AG04450 (cell line): Measurements from ENCODE around the gene NCEH1. TPM values are rescaled to one million over a fixed set of nuclear protein-coding genes. Genes with fewer than 3 reads are reported as not detected.
A peak's percentile ranks its signal among the peaks of the same experiment; 100 is the strongest.
"Not testable (repeated sequence)": the region's sequence is repeated elsewhere in the genome, so short reads cannot be mapped to it uniquely, and the experiment has no call there.

Experiments used
- CTCF ChIA-PET: fragments of 300-600, 350-600 bp; formaldehyde crosslinking; extraction: SDS; loops from one replicate; lab custom pipeline; 2022; ENCODE audit warnings: antibody characterized with exemption, inconsistent platforms; lab: Charles Lee
- POLR2A ChIA-PET: fragments of 350-600 bp; formaldehyde crosslinking; extraction: SDS; loops from one replicate; lab custom pipeline; 2021; ENCODE audit warnings: antibody characterized with exemption, inconsistent platforms; lab: Yijun Ruan, JAX
- DNase-seq: peaks from one replicate; pipeline ENCODE4 v3.0.0-alpha.2; 2011; ENCODE audit warnings: low read depth, low spot score
- H3K27ac ChIP-seq: one replicate; pipeline ENCODE4 v1.5.1; 2012; ENCODE audit warnings: low read depth, low read length, control low read depth
- H3K27me3 ChIP-seq: one replicate; pipeline ENCODE4 v1.6.0; 2012; ENCODE audit warnings: low read length; ENCODE audit not compliant: control insufficient read depth, insufficient read depth
- H3K4me3 ChIP-seq: 2 replicates; pipeline ENCODE4 v1.5.1; 2011; ENCODE audit warnings: mild to moderate bottlenecking, low read depth, low read length, control low read depth
- H3K9me3 ChIP-seq: 2 replicates; pipeline ENCODE4 v1.5.1; 2012; ENCODE audit warnings: low read length; ENCODE audit not compliant: control insufficient read depth, insufficient read depth
- CTCF ChIP-seq: IDR thresholded peaks from 2 replicates; pipeline ENCODE4 v1.5.1; 2011; ENCODE audit warnings: low read depth, low read length, control low read depth, inconsistent platforms
- polyA minus RNA-seq: library from RNA; depleted of rRNA, polyadenylated mRNA; stranded (reverse); fragments of >200 nt; gene quantifications from 2 replicates; pipeline ENCODE4 v1.2.3, GENCODE V29; 2011; rRNA and poly(A)+ RNA removed
- polyA plus RNA-seq: library from polyadenylated mRNA; depleted of rRNA; stranded (reverse); fragments of >200 nt; gene quantifications from 2 replicates; pipeline ENCODE4 v1.2.3, GENCODE V29; 2011; rRNA removed

Gene NCEH1, protein sequence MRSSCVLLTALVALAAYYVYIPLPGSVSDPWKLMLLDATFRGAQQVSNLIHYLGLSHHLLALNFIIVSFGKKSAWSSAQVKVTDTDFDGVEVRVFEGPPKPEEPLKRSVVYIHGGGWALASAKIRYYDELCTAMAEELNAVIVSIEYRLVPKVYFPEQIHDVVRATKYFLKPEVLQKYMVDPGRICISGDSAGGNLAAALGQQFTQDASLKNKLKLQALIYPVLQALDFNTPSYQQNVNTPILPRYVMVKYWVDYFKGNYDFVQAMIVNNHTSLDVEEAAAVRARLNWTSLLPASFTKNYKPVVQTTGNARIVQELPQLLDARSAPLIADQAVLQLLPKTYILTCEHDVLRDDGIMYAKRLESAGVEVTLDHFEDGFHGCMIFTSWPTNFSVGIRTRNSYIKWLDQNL
- 11.9 and 14.6 TPM in 2 replicates for polyA plus RNA-seq
- 14.8 and 16.3 TPM in 2 replicates for polyA minus RNA-seq

GRCh38 chr3:172710664-172711453 lies at the start of gene NCEH1:
Gene NCEH1, minus strand, starts transcription at chr3:172711067. Its CDS starts 83 bp downstream, at chr3:172710984.
- H3K9me3 ChIP-seq = no peaks in the 10 kb centered on the region
- POLR2A ChIA-PET = interaction anchor here (0.6 to 1.8 kb wide), 7 partner anchors 10 to 46 kb away, joined by 3 to 11 read pairs (median 3); partner anchors contain the start of gene ECT2
- no peaks in the 10 kb centered on the region for H3K27me3 ChIP-seq
- peak within 1 kb of the TSS; percentile 95 for H3K4me3 ChIP-seq
- CTCF ChIA-PET = interaction anchor here (0.5 to 1.9 kb wide), 8 partner anchors 9 to 72 kb away, joined by 3 to 10 read pairs (median 6); no protein-coding TSS in a partner anchor
- peak; percentile 69 for TF ChIP-seq CTCF
- H3K27ac ChIP-seq = peak within 1 kb of the TSS; percentile 89
- peak; percentile 91 for DNase-seq

GRCh38 chr3:172760416-172760815 lies 49.5 kb upstream of the NCEH1 start:
- DNase-seq, H3K4me3 ChIP-seq, H3K27me3 ChIP-seq, H3K9me3 ChIP-seq, H3K27ac ChIP-seq, POLR2A ChIA-PET: not testable (repeated sequence)
- CTCF ChIA-PET = interaction anchor here (0.7 to 1.0 kb wide), 2 partner anchors 10 to 87 kb away, joined by 3 read pairs; partner anchors contain the start of gene ECT2

- POLR2A ChIA-PET = no interaction called here
- Histone ChIP-seq H3K27me3 (no peaks in the 10 kb centered on the region), H3K9me3 (no peaks in the 10 kb centered on the region; the same call in 1 of the 2 replicates), H3K27ac (no peak overlapping the region), H3K4me3 (no peak overlapping the region)
- CTCF ChIA-PET = interaction anchor here (0.6 to 1.5 kb wide), 3 partner anchors 9 to 81 kb away, joined by 3 to 4 read pairs (median 4); no protein-coding TSS in a partner anchor
- DNase-seq = no peak
- TF ChIP-seq CTCF = no peak
Measured at GRCh38 chr3:172753125-172753524, 42.3 kb upstream of the NCEH1 start.

DNA sequence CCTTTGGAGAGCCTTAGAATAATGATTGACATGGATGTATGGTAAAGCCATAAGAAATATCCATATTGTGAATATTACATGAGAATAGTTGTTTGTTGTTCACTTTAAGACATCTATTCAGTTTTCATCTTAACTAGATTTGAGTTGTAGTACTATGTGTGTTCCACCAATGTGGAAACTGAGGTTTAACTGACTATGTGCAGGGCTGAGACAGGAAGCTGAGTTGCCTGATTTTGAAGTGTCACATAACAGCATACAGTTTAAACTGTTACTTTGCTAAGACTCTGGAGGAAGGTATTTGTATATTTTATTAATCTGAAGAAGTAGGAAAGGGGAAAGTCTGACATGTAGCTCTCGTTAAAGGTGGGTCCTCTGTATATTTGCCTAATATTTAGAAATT lies 41.8 kb upstream of the NCEH1 start:
- no peak overlapping the region for H3K4me3 ChIP-seq
- no peak for TF ChIP-seq CTCF
- CTCF ChIA-PET = interaction anchor here (0.6 to 1.5 kb wide), 3 partner anchors 8 to 80 kb away, joined by 3 to 4 read pairs (median 4); no protein-coding TSS in a partner anchor
- no peaks in the 10 kb centered on the region for H3K27me3 ChIP-seq
- no peak for DNase-seq
- no peaks in the 10 kb centered on the region; the same call in 1 of the 2 replicates for H3K9me3 ChIP-seq
- no peak overlapping the region for H3K27ac ChIP-seq
- POLR2A ChIA-PET = no interaction called here

- TF ChIP-seq CTCF = no peak
- CTCF ChIA-PET = interaction anchor here (0.5 to 4.7 kb wide), 10 partner anchors 9 to 433 kb away, joined by 3 to 47 read pairs (median 4); no protein-coding TSS in a partner anchor
- H3K4me3 ChIP-seq = peak overlapping the region; percentile 91
- H3K9me3 ChIP-seq = no peaks in the 10 kb centered on the region; the same call in 1 of the 2 replicates
- peak overlapping the region; percentile 79 for H3K27ac ChIP-seq
- DNase-seq = no peak
- no peaks in the 10 kb centered on the region for H3K27me3 ChIP-seq
- POLR2A ChIA-PET = interaction anchor here (0.9 to 1.4 kb wide), 4 partner anchors 13 to 128 kb away, joined by 4 to 11 read pairs (median 7); partner anchors contain the start of gene NCEH1
Measured at GRCh38 chr3:172751175-172751704, 40.4 kb upstream of the NCEH1 start.
